Kidney (tissue), 14 donors: ENCODE measurements around the gene TP53BP2. TPM values are rescaled to one million over a fixed set of nuclear protein-coding genes. Genes with fewer than 3 reads are reported as not detected.

Experiments
- DNase-seq, 5 donors: peaks; one replicate each; pipeline ENCODE4 v3.0.0-alpha.2; 2013 to 2020
- FAIRE-seq: peaks from 2 replicates; lab custom pipeline; 2012; peaks lifted over from hg19 to GRCh38; lab: Jason Lieb, UNC
- H3K27ac ChIP-seq, 2 donors: one replicate each; pipeline ENCODE4 v1.7.0; 2013; ENCODE audit warnings: low read depth in 2 of 2, low read length in 2 of 2, inconsistent platforms in 1 of 2
- H3K27me3 ChIP-seq: one replicate; pipeline ENCODE4 v1.7.1; 2013; ENCODE audit warnings: low read length, inconsistent platforms; ENCODE audit not compliant: control insufficient read depth, insufficient read depth
- H3K36me3 ChIP-seq, 3 donors: one replicate each; pipeline versions ENCODE4 v1.7.0 to v1.7.1; 2013; ENCODE audit warnings: low read length in 3 of 3, control low read depth in 1 of 3, inconsistent platforms in 1 of 3; ENCODE audit not compliant: insufficient read depth in 3 of 3, control insufficient read depth in 2 of 3
- H3K4me1 ChIP-seq, 3 donors: one replicate each; pipeline versions ENCODE4 v1.7.0 to v1.7.1; 2013; ENCODE audit warnings: low read length in 3 of 3, inconsistent platforms in 1 of 3, low read depth in 1 of 3; ENCODE audit not compliant: control insufficient read depth in 2 of 3, insufficient read depth in 2 of 3
- H3K4me3 ChIP-seq, 3 donors: one replicate each; pipeline versions ENCODE4 v1.7.0 to v1.8.1; 2013; ENCODE audit warnings: low read length in 3 of 3, control low read depth in 1 of 3, inconsistent platforms in 1 of 3
- H3K9ac ChIP-seq, 3 donors: one replicate each; pipeline versions ENCODE4 v1.7.0 to v1.7.1; 2013; ENCODE audit warnings: low read length in 3 of 3, control low read depth in 1 of 3, inconsistent platforms in 1 of 3
- H3K9me3 ChIP-seq, 3 donors: one replicate each; pipeline versions ENCODE4 v1.7.0 to v1.7.1; 2013; ENCODE audit warnings: low read length in 3 of 3, control low read depth in 1 of 3, inconsistent platforms in 1 of 3; ENCODE audit not compliant: control insufficient read depth in 2 of 3, insufficient read depth in 1 of 3
- intact Hi-C: fragments of 100-400 bp; cut with DNase I; formaldehyde crosslinking; loops from one replicate; pipeline ENCODE4 v1.11.1; 2022
- polyA plus RNA-seq: library from polyadenylated mRNA; stranded (reverse); fragments of 350-450 nt; fragmentation: Illumina TruSeq; extraction: RNeasy Lipid Tissue Mini Kit (QIAGEN cat#74804); gene quantifications from one replicate; pipeline ENCODE4 v1.2.3, GENCODE V29; 2014; ENCODE audit warnings: low read depth, low replicate concordance; ENCODE audit not compliant: insufficient read depth
- total RNA-seq: library from RNA; stranded (reverse); fragmentation: NEBNext Ultra II Directional; extraction: Animal tissue kit (Norgen Biotek cat#: 25700); gene quantifications from one replicate; pipeline ENCODE4 v1.2.1, GENCODE V29; 2021
- TF ChIP-seq, protein P1 (sequence below): IDR thresholded peaks from 3 replicates; pipeline ENCODE4 v1.5.1; 2012; ENCODE audit warnings: mild to moderate bottlenecking, moderate library complexity, borderline replicate concordance; ENCODE audit not compliant: insufficient read depth; ENCODE audit errors: extremely low read depth
- donor health status: control.
- donor health status: control.
- donor health status: control.
- donor health status: control.
- donor health status: control.
- donor health status: DM: yes; HTN: yes; CAD: no.
- donor health status: Normal renal cell carcinoma (clear cell type).

The TP53BP2 gene
- total and polyA plus RNA-seq, 2 donors from 2014 or later, result 10.3 to 45.9 TPM

DNA sequence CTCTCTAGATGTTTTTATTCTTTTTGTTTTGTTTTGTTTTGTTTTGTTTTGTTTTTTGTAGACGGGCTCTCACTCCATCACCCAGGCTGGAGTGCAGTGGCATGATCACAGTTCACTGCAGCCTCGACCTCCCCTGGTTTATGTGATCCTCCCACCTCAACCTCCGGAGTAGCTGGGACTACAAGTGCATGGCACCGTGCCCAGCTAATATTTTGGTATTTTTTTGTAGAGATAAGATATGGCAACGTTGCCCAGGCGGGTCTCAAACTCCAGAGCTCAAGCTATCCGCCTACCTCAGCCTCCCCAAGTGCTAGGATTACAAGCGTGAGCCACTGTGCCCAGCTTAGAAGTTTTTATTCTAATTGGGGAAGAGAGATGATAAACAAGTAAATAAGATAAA lies 13.3 kb upstream of the TP53BP2 start:
- Histone ChIP-seq H3K9me3 (no peaks in the 10 kb centered on the region), H3K4me3 (no peak overlapping the region), H3K27me3 (no peaks in the 10 kb centered on the region), H3K9ac (no peak overlapping the region), H3K4me1 (no peaks in the 10 kb centered on the region), H3K36me3 (no peaks in the 10 kb centered on the region), H3K27ac (no peak overlapping the region)
- TF ChIP-seq, protein P1, sequence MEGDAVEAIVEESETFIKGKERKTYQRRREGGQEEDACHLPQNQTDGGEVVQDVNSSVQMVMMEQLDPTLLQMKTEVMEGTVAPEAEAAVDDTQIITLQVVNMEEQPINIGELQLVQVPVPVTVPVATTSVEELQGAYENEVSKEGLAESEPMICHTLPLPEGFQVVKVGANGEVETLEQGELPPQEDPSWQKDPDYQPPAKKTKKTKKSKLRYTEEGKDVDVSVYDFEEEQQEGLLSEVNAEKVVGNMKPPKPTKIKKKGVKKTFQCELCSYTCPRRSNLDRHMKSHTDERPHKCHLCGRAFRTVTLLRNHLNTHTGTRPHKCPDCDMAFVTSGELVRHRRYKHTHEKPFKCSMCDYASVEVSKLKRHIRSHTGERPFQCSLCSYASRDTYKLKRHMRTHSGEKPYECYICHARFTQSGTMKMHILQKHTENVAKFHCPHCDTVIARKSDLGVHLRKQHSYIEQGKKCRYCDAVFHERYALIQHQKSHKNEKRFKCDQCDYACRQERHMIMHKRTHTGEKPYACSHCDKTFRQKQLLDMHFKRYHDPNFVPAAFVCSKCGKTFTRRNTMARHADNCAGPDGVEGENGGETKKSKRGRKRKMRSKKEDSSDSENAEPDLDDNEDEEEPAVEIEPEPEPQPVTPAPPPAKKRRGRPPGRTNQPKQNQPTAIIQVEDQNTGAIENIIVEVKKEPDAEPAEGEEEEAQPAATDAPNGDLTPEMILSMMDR, result no peak
- DNase-seq (no peak), FAIRE-seq (no peak)
- intact Hi-C loops, result no loop called here

DNA sequence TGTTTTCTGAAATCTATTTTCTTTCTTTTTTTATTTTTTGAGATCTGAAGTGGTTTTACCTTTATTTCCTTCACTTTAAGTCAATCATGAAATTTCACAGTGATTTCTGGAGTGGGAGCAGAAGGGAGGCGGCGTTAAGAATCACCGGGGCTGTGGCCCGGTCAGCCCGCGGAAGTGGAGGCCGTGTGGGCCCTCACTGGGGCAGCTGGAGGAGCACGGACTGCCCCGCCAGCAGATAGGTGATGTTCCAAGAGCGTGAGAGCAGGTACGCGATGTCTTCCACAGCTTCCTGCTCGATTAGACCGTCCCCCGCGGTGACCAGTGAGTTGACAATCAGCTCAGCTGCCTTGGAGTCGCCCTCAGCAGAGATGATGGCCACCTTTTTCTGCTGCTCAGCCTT lies 10.6 kb upstream of the TP53BP2 start:
- H3K4me1 ChIP-seq, result no peaks in the 10 kb centered on the region
- FAIRE-seq (no peak), DNase-seq (no peak)
- TF ChIP-seq, protein P1, result no peak
- H3K4me3 ChIP-seq, result no peak overlapping the region
- no peak overlapping the region for H3K9ac ChIP-seq
- no peaks in the 10 kb centered on the region for H3K27me3 ChIP-seq
- H3K27ac ChIP-seq, result no peak overlapping the region
- intact Hi-C loops, result no loop called here
- H3K36me3 ChIP-seq, result no peaks in the 10 kb centered on the region
- H3K9me3 ChIP-seq, result no peaks in the 10 kb centered on the region

DNA sequence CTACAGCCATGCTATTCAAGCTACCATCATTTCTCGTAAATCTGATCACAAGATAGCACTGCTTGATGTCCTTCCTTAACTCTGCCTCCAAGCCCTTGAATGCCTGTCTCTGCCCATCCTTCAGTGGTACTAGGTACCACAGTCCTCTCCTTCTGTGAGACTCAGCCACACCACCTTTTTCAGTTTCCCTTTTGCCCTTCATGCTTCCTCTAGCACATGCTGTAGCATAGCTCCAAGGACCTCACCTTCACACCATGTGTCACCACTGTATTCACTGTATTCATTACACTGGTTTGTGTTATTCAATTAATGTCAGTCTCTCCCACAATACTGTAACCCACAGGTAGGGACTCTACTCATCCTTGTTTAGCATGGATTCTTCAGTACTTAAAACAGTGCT lies 8.0 kb upstream of the TP53BP2 start:
- H3K27me3 ChIP-seq, result no peaks in the 10 kb centered on the region
- no peaks in the 10 kb centered on the region for H3K9me3 ChIP-seq
- FAIRE-seq (no peak), DNase-seq (no peak)
- H3K4me3 ChIP-seq, result no peak overlapping the region
- no peak overlapping the region for H3K9ac ChIP-seq
- no peak overlapping the region for H3K27ac ChIP-seq
- intact Hi-C loops, result no loop called here
- H3K36me3 ChIP-seq, result no peaks in the 10 kb centered on the region
- no peaks in the 10 kb centered on the region for H3K4me1 ChIP-seq
- TF ChIP-seq, protein P1, result no peak

DNA sequence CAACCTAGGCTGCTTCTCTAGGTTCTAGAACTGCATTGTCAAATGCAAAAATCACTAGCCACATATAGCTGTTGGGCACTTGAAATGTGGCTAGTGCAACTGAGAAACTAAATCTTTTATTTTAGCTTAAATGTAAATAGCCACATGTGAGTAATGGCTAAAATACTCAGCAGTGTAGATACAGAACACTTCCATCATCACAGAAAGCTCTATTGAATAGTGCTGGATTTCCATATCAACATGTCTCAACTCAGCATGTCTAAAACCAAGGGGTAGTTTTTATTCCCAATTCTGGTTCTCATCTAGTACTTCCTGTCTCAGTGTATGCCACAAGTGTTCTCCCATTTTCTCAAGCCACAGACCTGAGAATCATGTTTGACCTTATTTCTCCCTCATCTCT lies 7.5 kb upstream of the TP53BP2 start:
- Histone ChIP-seq H3K9ac (no peak overlapping the region), H3K27me3 (no peaks in the 10 kb centered on the region), H3K36me3 (no peaks in the 10 kb centered on the region), H3K4me3 (no peak overlapping the region), H3K9me3 (no peaks in the 10 kb centered on the region), H3K4me1 (no peaks in the 10 kb centered on the region), H3K27ac (no peak overlapping the region)
- TF ChIP-seq, protein P1, result no peak
- DNase-seq (no peak), FAIRE-seq (no peak)
- intact Hi-C loops, result no loop called here
